Stomach smooth muscle (tissue), 2 donors: Measurements from ENCODE around the gene NENF.

Source experiments
- H3K27ac ChIP-seq: one replicate; pipeline ENCODE4 v1.7.0; 2013; ENCODE audit warnings: mild to moderate bottlenecking, low read length, inconsistent platforms
- H3K27me3 ChIP-seq, 2 donors: one replicate each; pipeline ENCODE4 v1.7.0; 2013; ENCODE audit warnings: low read length in 2 of 2; ENCODE audit not compliant: insufficient read depth in 2 of 2, control insufficient read depth in 1 of 2
- H3K36me3 ChIP-seq, 2 donors: one replicate each; pipeline ENCODE4 v1.7.0; 2013; ENCODE audit warnings: low read length in 2 of 2; ENCODE audit not compliant: control insufficient read depth in 2 of 2, insufficient read depth in 2 of 2
- H3K4me1 ChIP-seq: one replicate; pipeline ENCODE4 v1.7.0; 2013; ENCODE audit warnings: low read length; ENCODE audit not compliant: control insufficient read depth, insufficient read depth
- H3K4me3 ChIP-seq, 2 donors: one replicate each; pipeline ENCODE4 v1.7.0; 2013; ENCODE audit warnings: low read length in 2 of 2
- H3K9ac ChIP-seq, 2 donors: one replicate each; pipeline ENCODE4 v1.7.0; 2013; ENCODE audit warnings: low read length in 2 of 2, mild to moderate bottlenecking in 1 of 2
- H3K9me3 ChIP-seq, 2 donors: one replicate each; pipeline ENCODE4 v1.7.0; 2013; ENCODE audit warnings: low read length in 2 of 2; ENCODE audit not compliant: control insufficient read depth in 2 of 2
- donor health status: healthy.
- donor health status: Pancreatic carcinoma.

Gene NENF

DNA sequence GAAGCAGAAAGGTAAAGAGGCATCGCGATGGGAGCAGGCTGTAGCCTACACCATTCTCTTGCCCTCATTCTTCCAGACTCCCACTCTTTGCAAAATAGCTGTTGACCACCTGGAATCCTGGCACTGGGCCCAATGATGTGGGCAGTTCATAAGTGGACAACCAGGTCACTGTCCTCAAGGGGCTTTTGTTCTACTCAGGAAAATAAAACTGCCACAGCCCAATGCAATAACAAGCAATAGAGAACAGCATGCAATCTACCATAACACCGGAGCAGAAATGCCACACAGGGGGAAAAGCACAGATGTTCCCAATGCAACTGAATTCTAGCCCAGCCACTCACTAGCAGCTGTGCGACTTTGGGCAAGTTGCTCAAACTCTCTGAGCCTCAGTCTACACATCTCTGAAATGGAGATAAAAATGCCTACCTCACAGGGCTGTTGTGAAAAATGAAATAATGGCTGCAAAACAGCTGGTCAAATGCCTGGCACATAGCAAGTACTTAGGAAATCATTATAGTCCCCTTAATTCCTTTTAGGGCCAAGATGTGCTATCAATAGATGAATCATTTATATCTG, 56.7 kb downstream of the NENF start:
- Histone ChIP-seq H3K9me3 (no peaks in the 10 kb centered on the region), H3K4me3 (no peak overlapping the region), H3K9ac (no peak overlapping the region), H3K27me3 (no peaks in the 10 kb centered on the region), H3K4me1 (peaks cover 9% of the 10 kb centered on the region), H3K36me3 (no peaks in the 10 kb centered on the region), H3K27ac (no peak overlapping the region)

DNA sequence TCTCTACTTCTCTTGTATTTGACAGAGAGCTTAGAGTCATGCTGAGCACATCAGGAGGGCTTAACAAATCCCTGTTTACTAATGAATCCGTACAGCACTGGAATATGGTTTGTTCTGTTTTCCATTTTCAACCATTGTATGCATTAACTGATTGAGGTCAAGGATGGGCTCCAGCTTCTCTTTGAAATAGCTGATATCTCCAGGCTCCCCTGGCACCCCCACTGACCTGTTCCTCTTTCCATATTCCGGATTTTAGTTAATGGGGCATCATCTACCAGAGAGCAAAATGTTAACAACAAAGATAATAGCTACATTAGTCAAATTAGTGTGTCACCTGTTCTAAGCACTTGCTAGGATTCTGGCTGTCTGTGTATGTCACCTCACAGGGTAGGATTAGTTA, 57.6 kb downstream of the NENF start:
- peaks cover 9% of the 10 kb centered on the region for H3K4me1 ChIP-seq
- H3K27me3 ChIP-seq = no peaks in the 10 kb centered on the region
- H3K4me3 ChIP-seq = no peak overlapping the region
- H3K27ac ChIP-seq = no peak overlapping the region
- H3K9ac ChIP-seq = no peak overlapping the region
- H3K36me3 ChIP-seq = no peaks in the 10 kb centered on the region
- no peaks in the 10 kb centered on the region for H3K9me3 ChIP-seq

DNA sequence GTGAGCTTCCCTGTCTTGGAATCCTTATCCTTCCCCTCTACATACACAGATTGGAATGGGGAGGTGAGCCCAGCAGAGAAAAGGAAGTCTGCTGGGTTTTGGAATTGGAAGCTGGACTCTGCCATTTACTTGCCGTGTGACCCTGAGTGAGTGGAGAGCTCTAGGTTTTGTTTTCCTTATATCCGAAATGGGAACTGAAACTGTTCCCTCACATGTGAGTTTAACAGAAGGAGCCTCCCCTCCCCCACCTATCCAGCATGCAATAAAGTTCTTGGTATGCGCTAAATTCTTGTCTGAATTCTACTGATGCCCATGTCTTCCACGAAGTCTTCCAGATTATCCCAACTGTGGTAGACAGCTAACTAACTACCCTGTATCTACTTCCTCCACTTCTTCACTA, 58.7 kb downstream of the NENF start:
- Histone ChIP-seq H3K27me3 (no peaks in the 10 kb centered on the region), H3K27ac (no peak overlapping the region), H3K36me3 (no peaks in the 10 kb centered on the region), H3K4me3 (no peak overlapping the region), H3K4me1 (peaks cover 9% of the 10 kb centered on the region), H3K9ac (no peak overlapping the region), H3K9me3 (no peaks in the 10 kb centered on the region)
